GM21381 (cell line): Measurements from ENCODE around the gene SLC25A4.
"Not testable (repeated sequence)": the region's sequence is repeated elsewhere in the genome, so short reads cannot be mapped to it uniquely, and the experiment has no call there.

Experiments used
- ATAC-seq: cut with Tn5 transposase; IDR thresholded peaks from one replicate; pipeline ENCODE4 v1.9.1; 2021; ENCODE audit warnings: mild to moderate bottlenecking, moderate library complexity; ENCODE audit not compliant: unreplicated experiment

SLC25A4 gene

GRCh38 chr4:185142912-185143600, at the start of gene SLC25A4:
Gene SLC25A4, plus strand, starts transcription at chr4:185143266. Its CDS starts 107 bp downstream, at chr4:185143373.
- ATAC-seq: peak; percentile 95

GRCh38 chr4:185093603-185094002, 49.5 kb upstream of the SLC25A4 start:
- no peak for ATAC-seq

- no peak for ATAC-seq
These were observed 46.9 kb upstream of the SLC25A4 start for GRCh38 chr4:185096032-185096653.

GRCh38 chr4:185098474-185098873, 44.6 kb upstream of the SLC25A4 start:
- no peak for ATAC-seq

- ATAC-seq: no peak
These were observed 43.9 kb upstream of the SLC25A4 start for GRCh38 chr4:185099024-185099682.

- no peak for ATAC-seq
These were observed 43.1 kb upstream of the SLC25A4 start for GRCh38 chr4:185099940-185100339.

GRCh38 chr4:185100423-185100822, 42.6 kb upstream of the SLC25A4 start:
- ATAC-seq: no peak

GRCh38 chr4:185101354-185101890, 41.6 kb upstream of the SLC25A4 start:
- no peak for ATAC-seq

GRCh38 chr4:185104733-185105132, 38.3 kb upstream of the SLC25A4 start:
- no peak for ATAC-seq

- ATAC-seq: no peak
These were observed 36.7 kb upstream of the SLC25A4 start for GRCh38 chr4:185106353-185106752.

- not testable (repeated sequence) for ATAC-seq
These were observed 35.5 kb upstream of the SLC25A4 start for GRCh38 chr4:185107574-185107973.

GRCh38 chr4:185108185-185108584, 34.9 kb upstream of the SLC25A4 start:
- ATAC-seq: no peak

GRCh38 chr4:185108669-185109068, 34.4 kb upstream of the SLC25A4 start:
- ATAC-seq: no peak

GRCh38 chr4:185109736-185110135, 33.3 kb upstream of the SLC25A4 start:
- no peak for ATAC-seq

GRCh38 chr4:185110375-185110823, 32.7 kb upstream of the SLC25A4 start:
- ATAC-seq: no peak

GRCh38 chr4:185112104-185112503, 31.0 kb upstream of the SLC25A4 start:
- no peak for ATAC-seq

GRCh38 chr4:185113340-185113739, 29.7 kb upstream of the SLC25A4 start:
- ATAC-seq: no peak

- no peak for ATAC-seq
These were observed 27.2 kb upstream of the SLC25A4 start for GRCh38 chr4:185115827-185116232.

GRCh38 chr4:185117300-185117934, 25.6 kb upstream of the SLC25A4 start:
- ATAC-seq: no peak

GRCh38 chr4:185118876-185119275, 24.2 kb upstream of the SLC25A4 start:
- ATAC-seq: no peak

GRCh38 chr4:185119467-185119866, 23.6 kb upstream of the SLC25A4 start:
- not testable (repeated sequence) for ATAC-seq
